Neural progenitor cell (in vitro differentiated cells): ENCODE measurements around the gene STX1B.

ENCODE experiments used
- CTCF ChIP-seq: fragments of 200-600 bp; sonication (generic); IDR thresholded peaks from 2 replicates; pipeline ENCODE4 v1.5.1; 2017; ENCODE audit warnings: antibody characterized with exemption, mild to moderate bottlenecking
- EZH2 ChIP-seq: fragments of 200-600 bp; sonication (generic); IDR thresholded peaks from 2 replicates; pipeline ENCODE4 v1.6.1; 2017; ENCODE audit warnings: antibody characterized with exemption, mild to moderate bottlenecking, moderate library complexity
- EZH2phosphoT487 ChIP-seq: fragments of 200-600 bp; sonication (generic); IDR thresholded peaks from 2 replicates; pipeline ENCODE4 v1.6.1; 2017; ENCODE audit warnings: antibody characterized with exemption

- TF ChIP-seq CTCF (no peak), EZH2 (no peak), EZH2phosphoT487 (no peak)
Observed at GRCh38 chr16:30961384-30961783, 49.1 kb downstream of the STX1B start.
